HG02678 (cell line): ENCODE results near the gene C16orf92.

Source experiments
- ATAC-seq: cut with Tn5 transposase; IDR thresholded peaks from one replicate; pipeline ENCODE4 v1.9.1; 2021; ENCODE audit warnings: mild to moderate bottlenecking, moderate library complexity; ENCODE audit not compliant: unreplicated experiment

The C16orf92 gene

DNA sequence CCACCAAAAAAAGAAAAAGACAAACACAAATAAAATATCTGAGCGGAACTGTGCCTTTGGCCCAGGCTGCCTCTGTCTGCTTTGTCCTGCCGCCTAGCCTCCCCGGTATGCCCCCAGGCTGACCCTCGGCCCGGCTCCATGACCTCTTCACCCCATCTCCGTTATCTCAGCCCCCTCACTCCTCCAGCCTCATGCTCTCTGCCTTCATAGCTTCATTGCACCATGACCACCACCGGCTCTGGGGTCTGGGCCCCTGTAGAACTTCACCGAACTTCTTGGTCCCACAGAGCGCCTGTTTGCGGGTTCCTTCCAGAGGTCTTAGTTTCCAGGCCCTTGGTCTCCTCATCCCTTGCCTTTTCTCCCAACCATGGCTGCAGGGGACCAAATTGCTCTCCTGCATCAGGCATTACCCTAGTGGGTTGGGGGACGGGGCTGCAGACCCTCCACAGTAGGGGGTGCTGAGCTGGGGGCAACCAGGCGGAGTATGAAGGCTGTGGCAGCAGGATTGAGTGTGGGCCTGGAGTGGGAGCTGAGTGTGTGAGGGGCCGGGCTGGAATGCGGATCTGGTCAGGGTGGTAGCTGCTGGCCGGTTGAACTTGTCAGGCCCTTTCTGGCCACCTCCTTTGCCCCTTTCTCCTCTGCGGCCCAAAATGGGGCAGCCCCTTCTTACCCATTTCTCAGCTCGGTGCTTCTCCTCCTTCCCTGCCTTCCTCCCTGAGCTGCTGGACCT, 34.5 kb upstream of the C16orf92 start:
- ATAC-seq, result no peak

DNA sequence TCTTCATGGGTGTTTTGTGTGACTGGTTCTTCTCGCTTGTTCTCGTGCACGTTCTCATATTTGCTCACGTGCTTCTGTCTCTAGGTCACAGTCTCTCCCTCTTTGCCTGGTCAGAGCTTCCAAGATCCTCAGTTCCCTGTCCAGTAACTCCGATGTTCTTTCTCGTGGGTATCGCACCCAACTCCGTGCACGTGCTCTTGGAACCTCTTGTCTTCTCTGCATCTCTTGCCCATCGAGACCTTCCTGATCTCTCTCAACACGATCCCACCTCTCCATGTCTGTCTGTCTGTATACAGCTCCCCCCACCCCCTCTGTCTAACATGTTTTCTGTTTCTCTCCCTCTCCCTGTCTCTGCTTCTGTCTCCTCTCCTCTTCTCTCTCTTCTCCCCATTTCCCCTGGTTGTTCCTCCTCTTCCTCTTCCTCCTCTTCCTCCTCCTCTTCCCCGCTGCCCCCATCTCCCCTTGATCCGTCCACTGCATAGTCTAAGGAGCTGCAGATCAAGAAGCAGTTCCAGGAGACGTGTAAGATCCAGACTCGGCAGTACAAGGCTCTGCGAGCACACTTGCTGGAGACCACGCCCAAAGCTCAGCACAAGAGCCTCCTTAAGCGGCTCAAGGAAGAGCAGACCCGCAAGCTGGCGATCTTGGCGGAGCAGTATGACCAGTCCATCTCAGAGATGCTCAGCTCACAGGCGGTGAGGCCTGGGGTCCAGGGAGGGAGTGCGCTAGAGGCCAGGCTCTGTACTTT, 33.7 kb upstream of the C16orf92 start:
- no peak for ATAC-seq

DNA sequence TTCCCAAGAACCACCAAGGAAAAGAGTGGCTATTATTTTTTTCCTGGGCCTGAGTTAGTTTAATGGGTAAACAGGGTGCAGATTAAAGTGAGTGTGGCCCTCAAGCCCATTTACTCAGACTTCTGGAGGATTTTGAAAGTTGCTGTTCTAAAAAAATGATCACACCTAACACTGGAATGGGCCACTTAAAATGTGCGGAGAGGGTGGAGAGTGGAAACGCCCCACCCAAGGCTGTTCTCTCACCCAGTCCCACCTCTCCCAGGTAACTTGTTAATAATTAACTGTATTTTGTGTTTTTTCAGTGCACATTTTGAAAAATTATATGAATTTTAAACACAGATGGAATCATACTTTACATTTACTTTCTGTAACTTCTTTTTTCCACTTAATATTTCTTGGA, 33.0 kb upstream of the C16orf92 start:
- ATAC-seq, result no peak

DNA sequence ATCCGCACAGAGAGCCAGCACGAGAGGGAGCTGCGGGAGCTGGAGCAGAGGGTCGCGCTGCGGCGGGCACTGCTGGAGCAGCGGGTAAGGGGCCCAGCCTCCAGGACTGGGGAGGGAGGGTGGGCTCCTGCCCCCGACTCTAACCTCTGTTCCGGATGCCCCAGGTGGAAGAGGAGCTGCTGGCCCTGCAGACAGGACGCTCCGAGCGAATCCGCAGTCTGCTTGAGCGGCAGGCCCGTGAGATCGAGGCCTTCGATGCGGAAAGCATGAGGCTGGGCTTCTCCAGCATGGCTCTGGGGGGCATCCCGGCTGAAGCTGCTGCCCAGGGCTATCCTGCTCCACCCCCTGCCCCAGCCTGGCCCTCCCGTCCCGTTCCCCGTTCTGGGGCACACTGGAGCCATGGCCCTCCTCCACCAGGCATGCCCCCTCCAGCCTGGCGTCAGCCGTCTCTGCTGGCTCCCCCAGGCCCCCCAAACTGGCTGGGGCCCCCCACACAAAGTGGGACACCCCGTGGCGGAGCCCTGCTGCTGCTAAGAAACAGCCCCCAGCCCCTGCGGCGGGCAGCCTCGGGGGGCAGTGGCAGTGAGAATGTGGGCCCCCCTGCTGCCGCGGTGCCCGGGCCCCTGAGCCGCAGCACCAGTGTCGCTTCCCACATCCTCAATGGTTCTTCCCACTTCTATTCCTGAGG, 32.0 kb upstream of the C16orf92 start:
- ATAC-seq, result no peak

DNA sequence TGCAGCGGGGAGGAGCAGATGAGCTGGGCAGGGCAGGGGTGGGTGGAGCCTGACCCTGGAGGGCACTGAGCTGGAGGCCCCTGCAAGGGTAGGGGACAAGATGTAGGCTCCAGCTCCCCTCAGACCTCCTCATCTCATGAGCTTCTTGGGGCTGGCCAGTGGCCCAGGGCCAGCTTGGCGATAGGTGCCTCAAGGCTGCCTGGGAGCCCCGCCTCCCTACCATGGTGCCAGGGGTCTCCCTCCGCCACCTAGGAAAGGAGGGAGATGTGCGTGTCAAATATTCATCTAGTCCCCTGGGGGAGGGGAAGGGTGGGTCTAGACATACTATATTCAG, 31.5 kb upstream of the C16orf92 start:
- no peak for ATAC-seq

DNA sequence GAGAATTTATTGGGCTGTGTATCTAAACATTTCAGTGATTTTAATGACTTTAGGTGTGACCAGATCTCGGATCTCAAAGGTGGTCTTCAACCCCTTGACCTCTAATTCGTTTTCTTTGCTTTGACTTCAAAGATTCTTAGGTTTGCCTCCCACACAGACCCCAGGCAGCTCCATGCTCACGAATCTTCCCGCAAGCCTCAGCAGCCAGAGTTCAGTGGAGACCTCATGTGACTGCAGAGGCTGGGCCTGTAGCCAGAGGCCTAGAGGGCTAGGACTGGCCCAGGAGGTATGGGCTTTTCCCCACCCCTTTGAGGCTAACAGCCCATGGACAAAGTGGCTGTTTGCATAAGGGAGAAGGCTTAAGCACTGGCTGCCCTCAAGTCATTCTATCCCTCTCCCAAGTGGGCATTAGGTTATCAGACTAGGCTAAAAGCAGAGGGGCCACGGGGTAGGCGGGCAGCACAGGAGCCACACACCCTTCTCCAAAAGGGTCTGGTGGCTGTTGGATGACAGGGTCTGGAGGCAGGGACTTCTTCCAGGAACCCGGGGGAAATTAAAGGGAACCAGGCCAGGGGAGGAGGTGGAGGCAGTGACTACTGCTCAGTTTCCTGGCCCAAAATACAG, 30.5 kb upstream of the C16orf92 start:
- no peak for ATAC-seq

DNA sequence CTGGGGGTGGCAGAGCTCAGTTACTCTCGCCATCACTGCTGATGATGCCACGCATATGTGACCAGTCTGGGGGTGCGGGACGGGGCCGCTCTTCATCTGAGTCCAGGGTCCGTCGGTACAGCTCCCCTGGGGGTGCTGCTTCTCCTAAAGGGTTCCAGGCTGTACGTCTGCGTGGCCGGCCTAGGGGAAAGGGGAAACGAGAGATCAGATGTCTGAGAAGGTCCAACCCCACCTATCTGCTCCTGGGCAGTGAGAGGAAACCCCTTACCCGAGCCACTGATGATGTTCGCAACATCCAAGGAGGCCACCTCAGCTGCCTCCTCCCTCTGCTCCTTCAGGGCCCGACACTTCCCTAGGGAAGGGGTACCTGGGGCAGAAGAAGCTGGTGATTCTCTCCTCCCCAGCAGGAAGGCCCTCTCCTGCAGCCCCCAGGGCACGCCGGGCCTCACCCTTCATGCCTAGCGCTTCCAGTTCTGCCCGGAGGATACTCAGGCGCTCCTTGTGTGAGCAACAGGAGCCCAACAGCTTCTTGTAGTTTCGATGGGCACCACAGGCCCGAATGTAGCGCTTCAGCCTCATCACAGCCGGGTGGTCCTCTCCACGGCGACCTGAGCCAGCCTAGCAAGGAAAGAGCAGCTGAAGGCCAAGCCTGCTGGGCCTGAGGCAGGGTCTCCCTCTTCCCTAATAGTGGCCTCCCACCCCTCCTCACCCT, 29.7 kb upstream of the C16orf92 start:
- no peak for ATAC-seq

DNA sequence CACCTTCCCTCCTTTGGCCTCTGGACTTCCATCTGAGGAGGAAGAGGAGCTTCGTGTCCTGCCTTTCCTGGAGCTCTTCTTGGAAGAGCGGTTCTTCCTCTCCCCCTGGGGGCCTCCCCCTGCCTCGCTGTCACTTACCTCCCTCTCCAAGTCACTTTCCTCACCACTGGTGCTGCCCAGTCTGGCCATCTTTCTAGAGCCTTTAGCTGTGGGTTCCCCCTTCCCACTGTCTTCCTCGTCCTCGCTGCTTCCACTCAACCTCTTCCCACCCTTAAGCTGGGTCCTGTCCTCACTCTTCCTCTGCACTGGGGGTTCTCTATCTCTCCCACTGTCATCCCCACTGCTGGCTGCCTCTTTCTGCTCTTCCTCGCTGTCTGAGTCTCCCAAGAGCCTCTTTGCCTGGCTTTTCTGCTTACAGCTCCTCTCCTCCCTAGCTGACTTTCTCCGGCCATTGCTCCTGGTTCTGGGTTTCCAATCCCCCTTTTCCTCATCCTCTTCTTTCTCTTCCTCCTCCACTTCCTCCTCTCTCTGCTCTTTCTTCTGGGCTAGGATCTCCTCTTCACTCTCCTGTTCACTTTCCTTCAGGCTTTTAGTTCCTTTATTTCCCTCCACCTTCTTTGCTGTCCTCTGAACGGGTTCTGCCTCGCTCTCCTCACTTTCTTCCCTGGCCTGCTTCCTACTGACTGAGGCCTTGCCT, 28.9 kb upstream of the C16orf92 start:
- no peak for ATAC-seq

DNA sequence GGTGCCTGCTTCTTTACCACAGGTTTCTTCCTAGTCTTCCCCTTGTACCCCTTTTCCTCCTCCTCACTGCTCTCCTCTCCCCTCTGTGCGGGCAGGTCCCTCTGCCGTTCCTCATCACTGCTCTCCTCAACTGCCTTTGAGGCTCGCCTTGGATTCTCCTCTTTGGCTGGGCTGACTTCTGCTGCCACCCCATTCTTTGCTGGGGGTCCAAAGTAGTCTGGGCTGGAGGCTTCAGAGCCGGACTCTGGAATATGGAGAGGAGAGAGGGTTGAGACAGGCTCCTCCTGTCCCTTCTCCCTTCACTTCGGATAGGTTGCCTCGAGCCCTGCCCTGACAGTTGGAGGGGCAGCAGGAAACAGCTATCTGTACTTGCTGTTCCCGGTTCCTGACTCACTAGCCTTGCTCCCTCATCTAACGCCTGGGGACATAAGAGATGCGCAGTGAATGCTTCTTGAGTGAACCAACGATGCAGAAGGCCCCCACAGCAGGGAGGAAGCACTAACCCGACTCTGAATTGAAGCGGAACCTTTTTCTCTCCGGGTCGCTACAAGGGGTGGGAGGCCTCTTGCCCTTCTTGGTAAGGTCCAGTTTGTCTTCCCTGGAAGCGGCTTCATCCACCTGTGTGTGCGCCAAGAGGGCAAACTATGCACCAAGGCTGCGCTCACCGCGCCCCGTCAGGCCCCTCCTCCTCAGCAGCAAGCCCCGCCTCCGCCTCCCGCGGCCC, 28.2 kb upstream of the C16orf92 start:
- peak; percentile 26 for ATAC-seq

DNA sequence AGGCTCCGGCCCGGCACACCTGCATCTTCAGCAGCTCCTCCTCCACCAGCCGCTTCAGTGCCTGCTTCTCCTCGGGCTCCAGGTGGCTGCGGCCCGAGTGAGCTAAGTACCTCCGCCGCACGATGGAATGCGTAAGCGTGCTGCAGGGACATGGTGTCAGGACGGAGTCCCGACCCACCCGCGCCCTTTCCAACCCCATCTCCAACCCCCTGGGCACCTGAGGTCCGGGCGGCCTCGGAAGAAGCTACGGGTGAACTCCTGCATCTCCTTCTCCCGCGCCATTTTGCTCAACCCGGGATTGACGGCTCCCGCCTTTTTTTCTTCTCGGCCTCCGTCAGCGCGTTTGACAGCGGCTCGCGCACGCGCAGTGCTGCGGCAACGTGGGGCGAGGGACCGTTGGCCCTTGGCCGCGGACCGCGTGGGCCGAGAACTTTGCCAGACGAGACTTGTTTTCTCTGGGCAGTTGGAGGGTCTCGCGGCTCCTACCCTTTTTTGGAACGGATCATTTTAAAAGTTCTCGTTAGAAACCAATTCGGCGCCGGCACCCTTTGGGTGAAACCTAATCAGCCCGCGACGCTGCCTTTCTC, 27.6 kb upstream of the C16orf92 start, which contains the start of gene HIRIP3:
Gene HIRIP3 (minus strand): TSS at position 294 of the 587 bp plus-strand sequence. CDS start 12 bp downstream, at position 282.
- ATAC-seq, result peak; percentile 59

DNA sequence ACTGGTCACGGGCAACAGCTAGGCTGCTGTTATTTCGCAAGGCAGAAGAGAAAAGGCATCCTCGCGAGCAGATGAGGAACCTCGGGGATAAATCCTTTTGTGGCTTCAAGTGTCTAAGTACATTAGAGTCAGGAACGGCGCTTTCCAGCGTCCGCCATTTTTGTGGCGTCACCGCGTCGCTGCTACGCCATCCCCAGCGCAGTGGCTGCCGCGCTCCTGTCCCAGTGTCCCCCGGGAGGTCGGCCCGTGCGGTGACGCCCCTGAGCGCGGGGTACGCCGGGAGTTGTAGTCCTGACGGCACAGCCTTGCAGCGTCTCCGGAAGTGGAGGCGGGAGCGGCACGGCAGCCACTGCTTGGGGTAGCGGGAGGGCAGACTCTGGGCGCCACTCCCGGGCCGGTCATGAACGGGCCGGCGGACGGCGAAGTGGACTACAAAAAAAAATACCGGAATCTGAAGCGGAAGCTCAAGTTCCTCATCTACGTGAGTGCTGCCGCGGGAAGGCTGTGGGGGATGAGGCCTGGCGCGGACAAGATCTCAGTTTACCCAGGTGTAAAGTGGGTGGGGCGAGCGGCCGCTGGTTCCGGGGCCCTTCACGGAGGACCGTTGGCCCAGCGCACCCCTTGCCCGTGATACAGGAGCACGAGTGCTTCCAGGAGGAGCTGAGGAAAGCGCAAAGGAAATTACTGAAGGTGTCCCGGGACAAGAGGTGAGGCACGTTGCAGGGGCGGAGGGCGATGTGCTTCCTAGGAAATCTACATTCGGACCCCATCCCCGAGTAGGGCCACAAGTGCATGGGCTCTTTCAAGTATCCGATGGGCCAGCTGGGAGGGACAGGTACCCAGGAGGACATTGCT, 26.9 kb upstream of the C16orf92 start, which contains the start of gene INO80E:
Gene INO80E (plus strand): TSS at position 331 of the 855 bp plus-strand sequence. CDS start 70 bp downstream, at position 401.
- peak; percentile 92 for ATAC-seq

DNA sequence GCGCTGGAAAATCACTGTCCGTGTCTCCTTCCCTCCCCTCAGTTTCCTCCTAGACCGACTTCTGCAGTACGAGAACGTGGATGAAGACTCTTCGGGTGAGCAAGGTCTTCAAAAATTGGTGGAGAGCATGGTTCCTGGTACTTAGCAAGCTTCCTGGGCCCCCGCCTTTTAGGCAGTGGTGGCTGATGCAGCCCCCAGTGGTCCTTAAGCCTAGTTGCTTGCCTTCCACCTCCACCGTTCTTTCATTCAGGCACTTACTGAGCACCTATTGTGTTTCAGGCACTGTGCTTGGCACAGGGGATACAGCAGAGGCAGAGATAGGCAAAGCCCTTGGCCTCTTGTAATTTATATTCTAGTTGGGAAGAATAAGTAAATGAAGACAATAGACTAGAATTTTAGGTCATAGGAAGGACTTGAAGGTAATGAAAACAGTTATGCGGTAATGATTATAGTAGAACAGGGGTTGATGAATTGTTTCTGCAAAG, 26.2 kb upstream of the C16orf92 start:
- ATAC-seq, result no peak

DNA sequence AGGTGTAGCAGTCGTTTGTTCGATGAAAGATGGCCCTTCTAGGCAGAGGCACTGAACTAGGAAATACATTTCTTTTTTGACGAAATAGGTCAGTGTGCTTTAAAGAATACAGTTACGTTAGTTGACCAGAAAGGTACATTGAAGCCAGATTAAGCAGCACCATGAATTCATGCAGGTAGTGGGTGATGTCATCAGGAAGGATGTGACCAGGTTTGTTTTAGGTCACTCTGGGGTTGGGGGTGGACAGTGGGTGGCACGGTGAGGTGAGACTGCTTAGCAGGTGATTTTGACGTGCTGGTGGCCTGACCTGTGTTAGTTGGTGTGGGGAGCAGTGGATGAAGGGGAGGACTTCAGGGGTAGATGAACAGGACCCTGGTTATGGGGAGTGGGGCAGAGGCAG, 23.4 kb upstream of the C16orf92 start:
- no peak for ATAC-seq

DNA sequence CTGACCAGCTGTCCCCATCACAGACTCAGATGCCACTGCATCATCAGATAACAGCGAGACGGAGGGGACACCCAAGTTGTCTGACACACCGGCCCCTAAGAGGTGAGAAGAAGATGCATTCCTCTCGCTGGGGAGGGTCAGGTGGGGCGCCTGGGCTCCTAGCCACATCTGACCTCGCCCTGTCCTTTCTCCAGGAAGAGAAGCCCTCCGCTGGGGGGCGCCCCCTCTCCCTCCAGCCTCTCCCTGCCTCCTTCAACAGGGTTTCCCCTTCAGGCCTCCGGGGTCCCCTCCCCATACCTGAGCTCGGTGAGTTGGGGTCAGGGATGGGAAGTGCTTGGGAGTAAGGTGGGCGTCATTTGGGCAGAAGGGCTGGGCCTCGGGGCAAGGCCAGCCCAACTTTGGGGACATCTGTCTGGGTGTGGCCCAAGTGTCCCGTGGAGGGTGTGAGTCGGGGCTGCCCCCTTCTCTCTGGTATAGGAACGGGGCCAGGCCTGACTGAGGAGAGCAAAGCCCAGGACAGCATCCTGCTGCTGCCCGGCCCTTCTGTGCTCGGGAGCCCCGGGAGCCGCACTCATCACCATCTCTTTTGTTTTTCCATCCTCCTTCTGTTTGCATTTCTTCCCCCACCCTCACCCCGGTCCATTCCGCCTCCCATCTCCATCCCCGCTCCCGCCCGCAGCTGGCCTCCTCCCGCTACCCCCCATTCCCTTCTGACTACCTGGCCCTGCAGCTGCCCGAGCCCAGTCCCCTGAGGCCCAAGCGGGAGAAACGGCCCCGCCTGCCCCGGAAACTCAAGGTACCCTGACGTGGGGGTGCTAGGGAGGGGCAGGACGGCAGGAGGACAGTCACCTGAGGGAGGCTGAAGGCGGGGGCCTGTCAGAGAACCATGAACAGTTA, 22.0 kb upstream of the C16orf92 start:
- ATAC-seq, result no peak

DNA sequence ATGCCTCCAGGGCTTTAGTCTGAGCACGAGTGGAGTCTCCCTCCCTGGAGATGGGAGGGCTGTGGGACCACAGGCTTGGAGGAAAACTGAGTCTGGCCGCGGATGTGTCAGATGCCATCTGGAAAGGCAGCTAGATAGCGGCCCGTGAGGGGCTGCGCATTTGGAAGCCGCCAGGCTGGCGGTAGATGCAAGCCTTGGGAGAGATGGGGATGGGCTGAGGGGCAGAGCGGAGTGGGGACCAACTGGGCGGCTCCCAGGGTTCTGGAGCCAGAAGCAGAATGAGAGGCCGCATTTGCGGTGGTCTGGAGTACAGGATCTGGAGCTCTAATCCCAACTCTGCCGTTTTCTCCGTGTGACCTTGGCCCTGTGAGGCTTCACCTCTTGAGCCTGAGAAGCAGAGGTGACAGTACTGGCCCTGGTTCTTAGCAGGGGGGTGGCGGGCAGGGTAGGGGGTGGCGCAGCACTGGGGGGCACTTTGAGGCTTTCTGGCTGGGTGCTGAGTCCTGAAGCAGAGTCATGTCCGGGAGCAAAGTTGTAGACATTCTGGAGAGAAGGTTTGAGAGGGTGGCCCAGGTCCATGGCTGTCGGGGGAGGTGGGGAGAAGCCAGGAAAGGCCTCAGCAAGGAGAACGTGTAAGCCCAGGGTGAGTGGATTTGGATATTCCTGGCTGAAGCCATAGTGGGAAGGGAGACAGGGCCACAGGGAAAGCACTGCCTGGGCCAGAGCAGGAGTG, 20.2 kb upstream of the C16orf92 start:
- ATAC-seq, result no peak
